GF-D8 (cell line): Measurements from ENCODE around the gene SMYD3.
"Not testable (repeated sequence)": the region's sequence is repeated elsewhere in the genome, so short reads cannot be mapped to it uniquely, and the experiment has no call there.

ENCODE experiments used
- DNase-seq: peaks from one replicate; lab custom pipeline; 2025; lab: John Stamatoyannopoulos, UW

Gene SMYD3

DNA sequence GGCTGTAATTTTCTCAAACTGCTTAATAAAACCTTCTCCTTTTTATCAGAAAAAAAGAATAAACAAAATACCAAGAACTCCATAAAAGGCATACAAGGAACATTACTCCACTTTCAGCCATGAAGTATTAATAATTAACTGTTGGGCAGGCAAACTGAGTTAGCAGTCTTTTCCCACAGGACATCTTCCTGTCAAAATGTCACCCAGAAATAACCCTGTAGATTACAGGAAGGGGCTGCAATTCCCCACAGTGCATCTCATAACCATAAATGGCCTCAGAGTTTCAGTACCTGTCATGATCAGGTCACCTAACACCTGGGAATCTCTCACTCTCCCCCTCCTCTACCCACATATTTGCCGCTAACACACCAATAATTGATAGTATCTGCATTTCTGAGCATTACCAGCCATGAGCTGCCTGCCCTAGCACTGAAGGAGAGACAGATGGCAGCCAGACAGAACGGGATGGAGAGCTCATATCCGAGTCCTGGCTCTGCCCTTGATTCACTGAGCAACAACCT lies 475.0 kb downstream of the SMYD3 start:
- no peak for DNase-seq

DNA sequence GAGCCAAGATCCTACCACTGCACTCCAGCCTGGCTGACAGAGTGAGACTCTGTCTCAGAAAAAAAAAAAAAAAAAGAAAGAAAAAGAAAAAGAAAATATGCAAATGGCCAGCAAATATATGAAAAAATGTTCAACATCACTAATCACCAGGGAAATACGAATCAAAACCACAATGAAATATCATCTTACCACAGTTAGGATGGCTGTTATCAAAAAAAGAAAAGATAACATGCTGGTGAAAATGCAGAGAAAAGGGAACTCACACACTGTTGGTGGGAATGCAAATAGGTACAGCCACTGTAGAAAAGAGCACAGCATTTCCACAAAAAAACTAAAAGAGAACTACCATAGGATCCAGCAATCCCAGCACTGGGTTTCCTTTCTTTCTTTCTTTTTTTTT lies 477.5 kb downstream of the SMYD3 start:
- DNase-seq: no peak

- DNase-seq: not testable (repeated sequence)
Observed at GRCh38 chr1:246024118-246024517, 483.0 kb downstream of the SMYD3 start.

DNA sequence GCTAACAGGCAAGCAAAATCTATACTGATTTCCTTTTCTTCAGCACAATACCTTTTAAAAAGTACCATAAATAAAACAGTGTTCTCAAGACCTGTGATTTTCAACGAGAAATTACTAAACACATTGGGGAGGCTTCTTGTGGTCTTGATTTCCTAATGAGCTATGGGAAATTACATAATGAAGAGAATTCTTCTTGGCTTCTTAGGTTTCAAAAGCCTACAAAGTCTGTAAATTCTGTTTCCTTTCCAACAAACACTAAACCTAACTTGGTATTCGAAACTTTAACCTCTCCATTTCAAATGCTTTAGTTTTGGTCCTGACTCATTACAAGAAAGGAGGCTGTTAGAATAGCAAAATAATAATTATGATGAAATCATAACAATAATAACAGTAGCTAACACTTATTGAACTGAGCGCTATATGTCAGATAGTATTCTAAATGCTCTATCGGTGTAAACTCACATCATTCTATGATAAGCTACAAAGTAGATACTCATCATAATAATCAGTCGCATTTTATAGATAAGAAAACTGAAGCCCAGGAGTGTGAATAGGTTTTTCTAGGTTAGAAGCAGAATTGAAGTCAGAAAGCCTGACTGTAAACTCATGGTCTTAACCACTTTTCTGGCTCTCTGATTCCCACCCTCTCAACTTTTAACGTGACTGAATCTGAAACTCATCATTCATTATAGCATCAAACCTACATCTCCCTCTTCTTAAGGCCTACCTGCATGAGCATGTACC lies 486.7 kb downstream of the SMYD3 start:
- peak; percentile 77 for DNase-seq

DNA sequence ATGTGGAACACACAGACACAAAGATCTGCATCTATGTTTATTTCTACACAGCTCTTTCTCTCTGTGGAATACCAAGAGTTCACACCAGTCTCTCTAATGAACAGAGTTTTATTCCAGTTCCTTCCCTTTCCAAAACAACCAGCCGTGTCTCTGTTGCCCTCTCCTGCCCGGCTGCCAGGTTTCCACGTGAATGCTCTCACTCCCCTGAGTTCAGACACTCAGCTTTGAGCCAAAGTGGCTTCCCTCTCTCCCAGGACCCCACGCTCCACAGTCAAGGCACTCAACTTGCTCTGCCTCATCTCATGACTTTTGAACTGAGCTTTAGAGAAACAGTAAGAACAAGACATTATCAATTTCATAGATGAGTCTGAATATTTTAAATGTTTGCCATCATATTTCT lies 488.9 kb downstream of the SMYD3 start:
- no peak for DNase-seq

DNA sequence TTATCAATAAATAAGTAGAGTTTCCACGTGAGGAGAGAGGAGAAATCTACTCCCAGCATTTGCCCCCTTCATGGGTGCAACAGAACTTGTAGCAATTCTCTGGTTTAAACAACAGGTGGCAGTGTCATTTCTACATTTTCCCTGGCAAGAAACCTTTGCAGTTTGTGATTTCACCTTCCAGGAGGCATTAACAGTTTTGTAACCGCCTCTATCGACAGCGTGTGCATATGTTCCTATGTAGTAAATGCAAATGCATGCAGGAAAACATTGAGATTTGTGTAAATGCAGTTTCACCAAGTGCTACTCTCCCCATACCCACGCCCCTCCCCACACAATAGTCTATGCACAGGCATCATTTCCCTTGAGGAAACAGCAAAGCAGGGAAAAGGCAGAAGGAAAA lies 494.7 kb downstream of the SMYD3 start:
- peak; percentile 21 for DNase-seq

DNA sequence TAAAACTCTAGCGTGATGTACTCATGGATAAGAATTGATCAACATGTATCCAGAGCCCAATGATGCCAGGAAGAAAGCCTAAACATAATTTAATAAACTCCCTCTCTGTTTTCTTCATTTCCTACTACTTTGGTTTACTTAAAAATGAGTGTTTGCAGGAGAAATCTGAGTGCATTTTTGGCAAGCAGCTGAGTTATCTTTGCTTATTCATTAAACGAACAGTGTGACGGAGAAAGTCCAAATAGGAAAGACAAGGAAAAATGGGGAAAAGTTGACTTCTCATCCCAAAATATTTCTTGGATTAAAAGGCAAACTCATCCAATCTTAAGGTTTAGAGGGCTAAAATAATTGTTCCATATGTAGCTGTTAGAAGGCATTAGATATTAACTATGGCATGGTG lies 496.7 kb downstream of the SMYD3 start:
- DNase-seq: no peak

GRCh38 chr1:246008363-246008831 lies 498.7 kb downstream of the SMYD3 start:
- no peak for DNase-seq

GRCh38 chr1:246005067-246005466 lies 502.0 kb downstream of the SMYD3 start:
- DNase-seq: no peak

GRCh38 chr1:246004301-246004700 lies 502.8 kb downstream of the SMYD3 start:
- DNase-seq: no peak

- no peak for DNase-seq
Observed at GRCh38 chr1:246003442-246003730, 503.7 kb downstream of the SMYD3 start.

DNA sequence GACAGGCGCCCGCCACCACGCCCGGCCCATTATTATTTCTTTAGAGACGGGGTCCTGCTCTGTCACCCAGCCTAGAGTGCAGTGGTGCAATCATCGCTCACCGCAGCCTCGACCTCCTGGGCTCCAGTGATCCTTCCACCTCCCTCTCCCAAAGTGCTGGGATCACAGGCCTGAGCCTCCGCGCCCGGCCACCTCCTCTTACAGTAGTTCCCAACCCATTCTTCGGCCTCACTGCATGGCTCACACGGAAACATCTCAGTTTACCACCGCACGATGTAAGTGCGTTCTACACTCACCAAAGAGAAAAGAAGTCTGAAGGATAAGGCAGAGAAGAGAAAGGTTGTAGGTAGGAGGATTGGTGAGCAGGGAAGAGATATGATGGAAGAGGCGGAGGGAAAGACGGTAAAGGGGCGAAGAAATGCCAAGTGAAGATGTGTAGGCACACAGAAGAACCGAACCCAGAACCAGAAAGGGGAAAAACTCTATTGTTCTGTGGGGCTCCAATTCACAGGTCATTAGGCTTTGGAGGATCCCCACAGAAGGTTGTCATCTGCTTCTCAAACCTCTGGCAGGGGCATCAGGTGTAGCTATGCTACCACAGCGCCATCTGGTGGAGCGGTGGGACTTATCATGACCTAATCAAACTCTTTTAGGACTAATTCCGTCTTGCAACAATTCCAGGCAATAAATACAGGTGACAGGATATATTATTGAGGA lies 504.2 kb downstream of the SMYD3 start:
- DNase-seq: peak; percentile 23

DNA sequence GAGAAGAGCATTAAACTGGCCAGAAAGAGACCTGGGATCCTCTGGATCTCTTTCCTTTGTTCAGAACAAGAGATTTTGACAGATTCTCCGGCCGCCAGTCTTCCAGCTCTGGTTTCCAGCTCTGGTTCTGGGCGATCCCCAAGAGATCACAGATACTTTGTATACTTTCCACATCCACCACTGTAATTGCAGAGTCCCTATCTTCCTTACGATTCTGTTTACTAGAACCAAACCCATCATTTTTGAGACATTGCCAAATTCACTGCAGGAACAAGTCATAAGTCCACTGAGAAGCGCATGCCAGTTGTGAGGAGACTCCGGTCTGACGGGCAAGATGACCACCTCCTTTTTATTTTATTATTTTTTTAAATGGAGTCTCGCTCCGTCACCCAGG lies 505.2 kb downstream of the SMYD3 start:
- no peak for DNase-seq

DNA sequence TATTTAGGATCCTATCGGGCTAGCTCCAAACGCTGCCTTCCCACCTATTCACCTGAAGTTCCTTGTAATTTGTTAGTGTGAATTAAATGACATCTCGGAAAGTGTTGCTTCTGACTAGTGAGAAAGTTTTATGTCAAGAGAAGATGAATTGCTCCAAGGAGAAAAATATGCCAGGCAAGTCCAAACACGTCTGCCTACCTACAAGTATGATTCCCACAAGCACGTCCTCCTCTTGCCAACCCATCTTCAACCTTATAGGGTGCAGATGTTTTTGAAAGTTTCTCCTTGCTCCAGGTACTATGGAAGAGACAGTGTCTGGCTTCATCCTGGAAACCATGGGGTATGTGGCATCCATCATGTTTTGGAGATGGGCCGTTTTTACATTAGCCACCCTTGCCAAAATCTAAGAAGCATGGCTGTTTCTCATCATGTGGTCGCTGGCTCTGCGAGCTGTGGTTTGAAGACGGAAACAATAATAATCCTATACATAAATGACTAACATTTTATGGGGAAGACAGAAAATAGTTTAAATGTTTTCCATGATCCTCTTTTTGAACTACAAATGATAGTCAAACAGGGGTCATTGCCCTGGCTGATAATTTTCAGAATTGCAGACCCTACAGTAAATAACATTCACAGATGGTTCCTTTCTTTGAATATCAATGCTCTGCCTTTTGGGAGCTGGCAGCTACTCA lies 505.8 kb downstream of the SMYD3 start:
- DNase-seq: no peak

- DNase-seq: no peak
Observed at GRCh38 chr1:246000638-246001015, 506.5 kb downstream of the SMYD3 start.

GRCh38 chr1:245999697-246000637 lies 507.1 kb downstream of the SMYD3 start:
- no peak for DNase-seq

DNA sequence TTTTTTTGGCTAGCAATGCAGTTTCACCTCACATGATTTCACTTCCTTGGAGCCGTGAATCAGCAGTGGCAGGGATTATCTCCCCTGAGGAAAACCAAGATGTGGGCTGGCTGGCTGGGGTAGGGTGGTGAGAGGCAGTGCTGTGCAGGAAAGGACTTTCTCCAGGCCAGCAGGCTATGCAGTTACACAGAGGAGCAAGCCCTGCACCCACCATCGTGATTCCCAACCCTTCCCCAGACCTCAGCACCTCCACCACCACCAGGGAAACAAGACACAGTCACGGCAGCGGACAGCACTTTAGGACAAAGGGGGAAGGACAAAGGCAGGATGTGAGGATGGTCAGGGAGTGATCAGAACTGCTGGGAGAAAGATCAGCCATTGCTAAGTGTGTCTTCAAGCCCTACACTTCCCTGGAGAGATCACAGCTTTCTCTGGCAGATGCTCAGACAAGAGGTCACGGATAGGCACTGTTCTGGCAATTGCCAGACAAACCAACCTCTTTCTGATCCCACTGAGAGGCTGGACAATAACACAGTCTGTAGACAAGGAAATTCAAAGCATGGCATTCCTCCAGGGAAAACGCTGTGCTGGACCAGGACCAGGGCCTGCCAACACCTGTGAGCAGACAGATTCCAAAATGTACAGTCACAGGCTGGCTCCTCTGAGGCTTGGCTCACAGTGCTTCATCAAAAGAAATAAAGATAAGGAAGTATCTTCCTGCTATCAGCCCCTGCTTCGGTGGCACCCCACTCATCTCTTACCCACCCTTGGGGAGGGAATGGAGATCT lies 509.4 kb downstream of the SMYD3 start:
- DNase-seq: no peak

DNA sequence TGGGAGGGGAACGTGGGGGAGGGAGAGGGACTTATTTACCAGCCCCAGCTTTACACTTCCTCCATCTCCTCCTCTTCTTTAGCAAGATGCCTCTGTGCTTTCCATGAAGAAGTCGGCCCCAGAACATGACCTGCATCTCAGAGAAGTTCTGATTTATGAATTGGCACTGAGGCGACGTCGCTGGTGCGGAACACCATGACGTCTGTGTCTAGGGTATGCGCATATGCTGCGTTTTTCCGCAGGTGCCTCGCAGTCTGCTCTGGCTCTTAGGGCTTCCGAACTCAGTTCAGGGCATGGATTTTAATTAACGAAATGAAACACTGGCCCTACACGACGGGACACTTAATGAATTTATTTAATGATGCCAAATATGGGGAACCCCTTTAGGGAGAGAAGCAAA lies 510.3 kb downstream of the SMYD3 start:
- no peak for DNase-seq

DNA sequence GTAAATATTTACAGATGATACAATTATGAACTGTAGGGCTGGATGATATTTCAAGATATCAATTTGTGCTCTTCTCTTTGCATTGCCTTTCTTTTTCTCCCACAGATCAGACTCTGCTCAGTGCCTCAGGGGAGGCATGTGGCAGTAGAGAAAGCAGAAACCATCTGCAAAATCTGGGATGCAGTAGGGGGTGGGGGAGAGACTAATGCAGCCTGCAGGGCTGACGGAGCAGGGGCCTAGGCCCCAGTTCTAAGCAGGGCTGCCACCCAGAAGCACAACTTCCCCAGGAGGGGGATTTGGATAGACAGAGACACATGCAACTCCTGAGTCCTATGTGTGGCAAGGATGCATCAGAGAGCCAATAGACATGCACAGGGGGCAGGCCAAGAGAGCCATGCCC lies 511.6 kb downstream of the SMYD3 start:
- DNase-seq: no peak

- DNase-seq: no peak
Observed at GRCh38 chr1:245991266-245991665, 515.8 kb downstream of the SMYD3 start.
